ENCODE data around the gene MAP3K13.

MAP3K13 gene

DNA sequence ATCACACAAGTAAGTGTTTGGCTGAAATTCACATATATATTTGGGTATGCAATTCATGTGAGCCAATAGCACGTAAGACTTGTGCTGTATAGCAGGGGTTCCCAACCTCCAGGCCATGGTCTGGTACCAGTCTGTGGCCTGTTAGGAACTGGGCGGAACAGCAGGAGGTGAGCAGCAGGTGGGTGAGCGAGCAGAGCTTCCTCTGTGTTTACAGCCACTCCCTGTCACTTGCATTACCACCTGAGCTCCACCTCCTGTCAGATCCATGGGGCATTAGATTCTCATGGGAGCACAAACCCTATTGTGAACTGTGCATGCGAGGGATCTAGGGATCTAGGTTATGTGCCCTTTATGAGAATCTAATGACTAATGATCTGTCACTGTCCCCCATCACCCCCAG lies 59.7 kb downstream of the MAP3K13 start:
- H4K20me1 ChIP-seq (ENCODE audit: low read depth, low read length): no peaks in the 10 kb centered on the region
- H3K36me3 ChIP-seq (ENCODE audit: low read length): no peaks in the 10 kb centered on the region
- H3F3A ChIP-seq (ENCODE audit: insufficient read depth): no peaks in the 10 kb centered on the region
- H3K27me3 ChIP-seq (ENCODE audit: low read length): no peaks in the 10 kb centered on the region
- H3K27ac ChIP-seq (ENCODE audit: low read depth, low read length): no peak overlapping the region
- no peak overlapping the region for H3K9ac ChIP-seq (ENCODE audit: low read length)
- H3K4me3 ChIP-seq (ENCODE audit: insufficient read depth, low read length, poor library complexity, severe bottlenecking): no peak overlapping the region
- H2AFZ ChIP-seq (ENCODE audit: low read depth, low read length, severe bottlenecking): no peak overlapping the region
- no peaks in the 10 kb centered on the region for H3K79me2 ChIP-seq (ENCODE audit: insufficient read depth, low read length)
- no peaks in the 10 kb centered on the region for H3K9me3 ChIP-seq (ENCODE audit: insufficient read depth, low read length)
- no peaks in the 10 kb centered on the region for H3K9me2 ChIP-seq (replicated peaks; ENCODE audit: insufficient read depth, low read length)
- TF ChIP-seq EZH2phosphoT487 (conservative IDR thresholded peaks at IDR 0.05; ENCODE audit: low read length): no peak
- TF ChIP-seq, protein P1, sequence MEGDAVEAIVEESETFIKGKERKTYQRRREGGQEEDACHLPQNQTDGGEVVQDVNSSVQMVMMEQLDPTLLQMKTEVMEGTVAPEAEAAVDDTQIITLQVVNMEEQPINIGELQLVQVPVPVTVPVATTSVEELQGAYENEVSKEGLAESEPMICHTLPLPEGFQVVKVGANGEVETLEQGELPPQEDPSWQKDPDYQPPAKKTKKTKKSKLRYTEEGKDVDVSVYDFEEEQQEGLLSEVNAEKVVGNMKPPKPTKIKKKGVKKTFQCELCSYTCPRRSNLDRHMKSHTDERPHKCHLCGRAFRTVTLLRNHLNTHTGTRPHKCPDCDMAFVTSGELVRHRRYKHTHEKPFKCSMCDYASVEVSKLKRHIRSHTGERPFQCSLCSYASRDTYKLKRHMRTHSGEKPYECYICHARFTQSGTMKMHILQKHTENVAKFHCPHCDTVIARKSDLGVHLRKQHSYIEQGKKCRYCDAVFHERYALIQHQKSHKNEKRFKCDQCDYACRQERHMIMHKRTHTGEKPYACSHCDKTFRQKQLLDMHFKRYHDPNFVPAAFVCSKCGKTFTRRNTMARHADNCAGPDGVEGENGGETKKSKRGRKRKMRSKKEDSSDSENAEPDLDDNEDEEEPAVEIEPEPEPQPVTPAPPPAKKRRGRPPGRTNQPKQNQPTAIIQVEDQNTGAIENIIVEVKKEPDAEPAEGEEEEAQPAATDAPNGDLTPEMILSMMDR (IDR thresholded peaks at IDR 0.05; ENCODE audit: insufficient read depth, low read length, poor library complexity, severe bottlenecking): no peak
- no peak overlapping the region for H3K4me2 ChIP-seq (ENCODE audit: low read depth, low read length, poor library complexity, severe bottlenecking)

DNA sequence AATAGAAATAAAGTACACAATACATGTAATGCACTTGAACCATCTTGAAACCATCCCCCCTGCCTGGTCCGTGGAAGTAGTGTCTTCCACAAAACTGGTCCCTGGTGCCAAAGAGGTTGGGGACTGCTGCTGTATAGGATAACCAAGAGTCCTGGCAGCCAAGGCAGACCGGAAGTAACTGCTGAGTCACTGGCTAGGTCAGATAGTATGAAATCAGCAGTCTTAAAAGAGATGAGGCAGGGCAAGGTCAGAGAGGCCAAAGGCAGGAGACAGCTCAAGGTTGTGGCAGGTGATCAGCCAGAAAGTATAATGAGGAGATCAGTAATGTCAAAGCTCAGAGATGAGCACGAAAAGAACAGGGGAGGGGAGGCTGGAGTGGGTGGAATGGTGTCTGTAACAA lies 60.2 kb downstream of the MAP3K13 start:
- no peak overlapping the region for H3K4me2 ChIP-seq (ENCODE audit: low read depth, low read length, poor library complexity, severe bottlenecking)
- H3K27ac ChIP-seq (ENCODE audit: low read depth, low read length): no peak overlapping the region
- H2AFZ ChIP-seq (ENCODE audit: low read depth, low read length, severe bottlenecking): peak overlapping the region; percentile 64

DNA sequence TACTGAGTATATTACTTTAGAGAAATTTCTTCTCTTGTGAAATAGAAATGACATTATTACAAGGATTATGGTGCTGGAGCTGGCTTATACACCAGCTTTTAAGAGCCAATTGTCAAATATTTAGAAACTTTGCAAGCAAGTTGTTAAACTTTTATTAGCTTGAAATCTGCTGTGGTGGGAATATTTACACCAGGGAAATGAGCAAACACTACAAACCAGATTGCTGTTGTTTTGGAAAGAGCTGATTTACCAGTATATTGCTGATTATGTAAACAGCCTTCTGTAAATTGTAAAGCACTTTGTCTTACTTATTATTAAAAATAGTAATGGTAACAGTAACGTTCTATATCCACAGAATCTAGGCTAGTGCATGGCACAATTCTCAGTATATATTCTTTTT lies 61.5 kb downstream of the MAP3K13 start:
- Histone ChIP-seq H3K9ac (ENCODE audit: low read length) (no peak overlapping the region), H3F3A (ENCODE audit: insufficient read depth) (no peaks in the 10 kb centered on the region), H3K4me3 (ENCODE audit: insufficient read depth, low read length, poor library complexity, severe bottlenecking) (no peak overlapping the region), H3K27ac (ENCODE audit: low read depth, low read length) (no peak overlapping the region), H3K27me3 (ENCODE audit: low read length) (no peaks in the 10 kb centered on the region), H3K36me3 (ENCODE audit: low read length) (no peaks in the 10 kb centered on the region), H2AFZ (ENCODE audit: low read depth, low read length, severe bottlenecking) (no peak overlapping the region), H3K79me2 (ENCODE audit: insufficient read depth, low read length) (no peaks in the 10 kb centered on the region), H3K4me2 (ENCODE audit: low read depth, low read length, poor library complexity, severe bottlenecking) (no peak overlapping the region), H3K9me2 (replicated peaks; ENCODE audit: insufficient read depth, low read length) (no peaks in the 10 kb centered on the region), H4K20me1 (ENCODE audit: low read depth, low read length) (no peaks in the 10 kb centered on the region), H3K9me3 (ENCODE audit: insufficient read depth, low read length) (no peaks in the 10 kb centered on the region)
- no peak for TF ChIP-seq EZH2phosphoT487 (conservative IDR thresholded peaks at IDR 0.05; ENCODE audit: low read length)
- TF ChIP-seq, protein P1 (IDR thresholded peaks at IDR 0.05; ENCODE audit: insufficient read depth, low read length, poor library complexity, severe bottlenecking): no peak

More for the DNA sequence above, 60.2 kb downstream of the MAP3K13 start:
- Histone ChIP-seq H3K9me3 (ENCODE audit: insufficient read depth, low read length) (no peaks in the 10 kb centered on the region), H3F3A (ENCODE audit: insufficient read depth) (no peaks in the 10 kb centered on the region), H3K79me2 (ENCODE audit: insufficient read depth, low read length) (no peaks in the 10 kb centered on the region), H3K4me3 (ENCODE audit: insufficient read depth, low read length, poor library complexity, severe bottlenecking) (no peak overlapping the region), H3K27me3 (ENCODE audit: low read length) (no peaks in the 10 kb centered on the region), H3K9ac (ENCODE audit: low read length) (no peak overlapping the region), H4K20me1 (ENCODE audit: low read depth, low read length) (no peaks in the 10 kb centered on the region), H3K9me2 (replicated peaks; ENCODE audit: insufficient read depth, low read length) (no peaks in the 10 kb centered on the region), H3K36me3 (ENCODE audit: low read length) (no peaks in the 10 kb centered on the region)
- TF ChIP-seq EZH2phosphoT487 (conservative IDR thresholded peaks at IDR 0.05; ENCODE audit: low read length): no peak
- TF ChIP-seq, protein P1 (IDR thresholded peaks at IDR 0.05; ENCODE audit: insufficient read depth, low read length, poor library complexity, severe bottlenecking): no peak
